Measurements from ENCODE around the gene CASP2.
"Not testable (repeated sequence)": the region's sequence is repeated elsewhere in the genome, so short reads cannot be mapped to it uniquely, and the experiment has no call there.

- TF ChIP-seq, protein P1, sequence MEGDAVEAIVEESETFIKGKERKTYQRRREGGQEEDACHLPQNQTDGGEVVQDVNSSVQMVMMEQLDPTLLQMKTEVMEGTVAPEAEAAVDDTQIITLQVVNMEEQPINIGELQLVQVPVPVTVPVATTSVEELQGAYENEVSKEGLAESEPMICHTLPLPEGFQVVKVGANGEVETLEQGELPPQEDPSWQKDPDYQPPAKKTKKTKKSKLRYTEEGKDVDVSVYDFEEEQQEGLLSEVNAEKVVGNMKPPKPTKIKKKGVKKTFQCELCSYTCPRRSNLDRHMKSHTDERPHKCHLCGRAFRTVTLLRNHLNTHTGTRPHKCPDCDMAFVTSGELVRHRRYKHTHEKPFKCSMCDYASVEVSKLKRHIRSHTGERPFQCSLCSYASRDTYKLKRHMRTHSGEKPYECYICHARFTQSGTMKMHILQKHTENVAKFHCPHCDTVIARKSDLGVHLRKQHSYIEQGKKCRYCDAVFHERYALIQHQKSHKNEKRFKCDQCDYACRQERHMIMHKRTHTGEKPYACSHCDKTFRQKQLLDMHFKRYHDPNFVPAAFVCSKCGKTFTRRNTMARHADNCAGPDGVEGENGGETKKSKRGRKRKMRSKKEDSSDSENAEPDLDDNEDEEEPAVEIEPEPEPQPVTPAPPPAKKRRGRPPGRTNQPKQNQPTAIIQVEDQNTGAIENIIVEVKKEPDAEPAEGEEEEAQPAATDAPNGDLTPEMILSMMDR (IDR thresholded peaks at IDR 0.05; ENCODE audit: insufficient read depth, low read length), result not testable (repeated sequence)
- TF ChIP-seq POLR2AphosphoS5 (IDR thresholded peaks at IDR 0.05; ENCODE audit: low read depth), result not testable (repeated sequence)
Measured at GRCh38 chr7:143264196-143264568, 24.0 kb upstream of the CASP2 start.

All from HL-60 (cell line).